HG03439 (cell line): ENCODE results near the gene EML6.
"Not testable (repeated sequence)": the region's sequence is repeated elsewhere in the genome, so short reads cannot be mapped to it uniquely, and the experiment has no call there.

ENCODE experiments used
- ATAC-seq: cut with Tn5 transposase; IDR thresholded peaks from one replicate; pipeline ENCODE4 v1.9.1; 2021; ENCODE audit warnings: mild to moderate bottlenecking, moderate library complexity; ENCODE audit not compliant: unreplicated experiment

Gene EML6

DNA sequence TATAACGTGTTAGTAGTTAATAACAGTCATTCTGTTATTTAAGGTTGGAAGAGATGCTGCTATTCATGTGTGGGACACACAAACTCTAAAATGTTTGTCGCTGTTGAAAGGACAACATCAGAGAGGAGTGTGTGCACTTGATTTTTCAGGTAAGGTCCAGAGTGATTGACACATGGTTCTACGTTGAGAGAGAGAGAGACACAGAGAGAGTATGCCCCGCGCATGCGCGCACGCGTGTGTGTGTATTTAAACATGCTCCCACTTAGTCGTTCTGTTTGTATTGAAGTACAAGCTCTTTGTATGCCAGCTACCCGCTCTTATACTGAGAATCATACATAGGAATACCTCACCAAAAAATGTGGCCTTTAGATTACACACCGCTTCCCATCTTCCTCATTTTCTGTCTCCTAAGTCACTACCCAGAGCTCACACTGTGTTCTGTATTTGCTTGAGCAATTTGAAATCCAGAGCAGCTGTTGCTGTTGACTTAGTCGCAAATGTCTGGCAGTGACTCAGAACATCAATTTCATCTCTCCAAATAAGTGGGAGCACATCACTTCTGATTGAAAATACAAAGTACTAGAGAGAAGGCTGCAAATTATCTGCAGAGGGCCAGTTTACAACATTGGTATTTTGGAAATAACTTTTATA is 148.1 kb downstream of the EML6 start:
- ATAC-seq, result no peak

DNA sequence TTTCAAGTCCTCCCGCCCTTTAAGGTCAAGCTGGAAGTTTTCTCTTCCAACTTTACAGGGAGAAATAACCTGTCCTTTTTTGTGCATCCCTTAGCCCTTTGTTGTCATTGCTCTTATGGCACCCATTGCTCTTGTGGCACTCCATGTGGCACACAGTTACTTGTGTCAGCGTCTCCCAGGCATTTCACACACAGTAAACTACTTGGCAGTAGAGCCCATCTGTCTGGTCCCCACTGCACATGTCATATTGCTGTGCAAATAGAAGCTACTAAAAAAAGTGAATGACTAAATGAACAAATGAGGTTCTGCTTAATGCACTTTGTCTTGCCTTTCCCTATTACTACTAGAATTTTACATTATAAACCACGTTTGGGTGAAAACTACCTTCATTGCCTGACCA is 149.3 kb downstream of the EML6 start:
- ATAC-seq, result no peak

DNA sequence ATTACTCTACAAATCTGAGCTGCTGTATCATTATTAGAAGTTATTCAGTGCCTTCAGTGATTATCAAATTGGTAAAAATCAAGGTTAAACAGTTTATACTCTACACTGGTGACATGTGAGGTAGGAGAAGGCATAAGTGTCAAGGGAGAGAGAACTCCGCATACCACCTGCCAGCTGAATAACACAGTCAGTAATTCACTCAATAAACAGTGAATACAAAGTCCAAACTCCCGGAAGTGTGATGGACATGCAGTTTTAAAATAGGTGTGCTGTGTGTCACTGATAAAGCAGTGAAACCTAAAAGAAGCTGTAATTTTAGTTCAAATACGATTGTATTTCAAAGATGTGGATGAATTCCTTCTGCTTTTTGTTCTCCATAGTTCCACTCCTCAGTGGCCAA is 149.8 kb downstream of the EML6 start:
- not testable (repeated sequence) for ATAC-seq

DNA sequence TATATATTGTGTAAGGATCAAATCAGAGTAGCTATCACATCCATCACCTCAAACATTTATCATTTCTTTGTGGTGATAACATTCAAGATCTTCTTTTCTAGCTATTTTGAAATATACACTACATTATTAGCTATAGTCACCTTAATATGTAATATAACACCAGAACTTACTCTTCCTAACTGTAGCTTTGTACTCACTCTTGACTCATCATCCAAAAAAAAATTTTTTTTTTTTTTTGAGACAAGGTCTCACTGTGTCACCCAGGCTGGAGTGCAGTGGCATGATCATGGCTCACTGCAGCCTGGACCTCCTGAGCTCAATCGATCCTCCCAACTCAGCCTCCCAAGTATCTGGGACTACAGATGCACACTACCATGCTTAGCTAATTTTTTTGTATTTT is 153.3 kb downstream of the EML6 start:
- no peak for ATAC-seq

DNA sequence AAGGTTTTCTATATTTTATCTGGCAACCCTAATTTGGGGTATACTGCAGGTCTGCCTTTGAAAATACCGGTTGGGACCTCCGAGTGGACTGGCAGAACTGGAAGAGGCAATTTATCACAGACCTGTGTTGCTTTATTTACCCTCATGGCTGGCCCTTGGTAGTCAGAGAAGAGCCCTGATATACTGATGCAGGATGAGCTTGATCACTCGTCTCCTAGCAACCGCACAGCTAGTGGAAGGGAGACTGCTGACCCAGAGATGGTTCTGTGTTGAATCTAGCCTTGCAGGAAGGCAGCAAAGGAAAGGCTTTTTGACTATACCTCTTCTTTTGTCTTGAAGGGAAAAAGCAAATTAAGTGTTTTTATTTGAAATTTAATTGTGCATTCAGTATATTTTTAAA is 154.7 kb downstream of the EML6 start:
- ATAC-seq, result no peak

DNA sequence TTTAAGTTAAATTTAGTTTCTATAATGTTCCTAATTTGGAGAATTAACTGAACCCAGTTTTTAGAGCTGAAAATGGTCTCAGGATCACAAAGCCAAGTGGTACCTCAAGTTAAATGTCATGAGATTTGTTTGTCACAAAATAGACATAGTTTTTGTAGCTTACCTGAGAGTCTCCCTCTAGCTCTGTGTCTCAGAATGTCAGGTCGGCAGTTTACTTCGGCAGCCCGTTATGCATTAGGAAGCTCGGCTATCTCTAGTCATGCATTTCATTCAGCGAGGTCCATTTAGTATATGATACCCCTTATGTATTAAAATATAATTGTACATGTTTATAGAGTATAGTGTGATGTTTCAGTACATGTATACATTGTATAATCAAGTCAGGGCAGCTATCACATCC is 155.6 kb downstream of the EML6 start:
- ATAC-seq, result no peak

DNA sequence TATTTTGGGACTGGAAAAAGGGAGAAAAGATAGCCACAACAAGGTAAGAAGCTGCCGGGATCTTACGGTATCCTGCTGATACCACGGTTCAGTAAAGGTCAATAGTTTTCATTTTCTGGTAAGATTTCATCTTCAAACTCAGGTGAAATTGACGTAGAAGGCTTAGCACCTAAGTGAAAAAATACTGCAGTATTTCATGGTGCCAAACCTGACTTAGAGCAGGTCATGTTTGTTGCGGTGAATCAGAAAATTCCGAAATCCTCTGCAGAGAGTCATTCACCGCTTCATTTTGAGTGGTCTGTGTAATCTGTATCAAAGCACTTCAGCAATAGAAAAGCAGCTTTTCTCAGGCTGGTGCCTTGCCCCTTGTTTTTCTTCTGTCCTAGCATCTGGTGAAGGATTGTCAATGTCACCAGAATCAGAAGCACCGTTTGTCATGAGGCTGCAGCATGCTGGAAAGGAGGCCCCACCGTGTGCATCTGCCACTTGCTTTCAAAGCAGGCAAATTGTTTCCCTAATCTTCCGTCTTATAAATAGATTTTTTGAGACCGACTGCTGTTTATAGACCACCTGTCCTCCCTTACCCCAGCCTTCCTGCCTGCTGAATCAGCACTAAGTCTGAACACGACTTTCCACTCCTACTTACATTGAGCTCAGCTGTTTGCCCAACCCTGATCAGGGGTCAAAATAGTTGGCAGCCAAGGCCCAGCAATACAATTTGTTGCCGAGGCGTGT is 156.3 kb downstream of the EML6 start:
- no peak for ATAC-seq

DNA sequence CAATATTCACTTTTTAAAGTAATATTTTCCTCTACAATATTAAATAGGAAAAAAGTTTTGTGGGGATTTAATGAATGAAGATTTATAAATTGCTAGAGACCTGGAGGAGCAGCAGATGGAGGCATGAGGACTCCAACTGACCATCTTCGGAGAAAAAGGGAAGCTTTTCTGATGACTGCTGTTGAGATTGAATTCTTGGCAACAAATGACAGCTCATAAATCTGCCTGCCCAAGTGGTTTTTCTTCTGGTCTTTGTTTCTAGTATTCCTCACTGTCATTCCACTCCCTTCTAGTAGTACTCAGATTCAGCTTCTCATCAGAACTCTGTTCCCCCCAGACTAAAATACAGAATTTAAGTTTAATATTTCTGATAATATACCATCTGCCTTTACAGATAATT is 157.0 kb downstream of the EML6 start:
- ATAC-seq, result no peak

DNA sequence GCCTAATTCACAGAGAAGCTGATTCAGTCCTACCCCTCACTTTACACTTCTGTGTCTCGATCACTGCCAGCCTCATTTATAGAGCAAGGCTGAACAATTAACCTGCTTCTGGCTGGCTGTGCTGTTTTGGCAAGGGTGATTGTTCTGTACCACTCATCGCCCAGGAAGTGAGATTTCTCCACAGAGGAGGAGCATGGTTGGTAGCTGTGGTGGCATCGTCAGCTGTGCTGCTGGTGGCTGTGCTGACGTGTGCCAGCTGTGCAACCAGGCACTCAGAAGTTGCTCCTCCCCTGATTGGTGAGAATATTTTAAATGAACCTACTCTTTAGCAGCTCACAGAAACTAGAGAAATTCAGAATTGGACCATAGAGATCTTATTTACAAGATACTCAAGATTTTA is 158.3 kb downstream of the EML6 start:
- no peak for ATAC-seq

DNA sequence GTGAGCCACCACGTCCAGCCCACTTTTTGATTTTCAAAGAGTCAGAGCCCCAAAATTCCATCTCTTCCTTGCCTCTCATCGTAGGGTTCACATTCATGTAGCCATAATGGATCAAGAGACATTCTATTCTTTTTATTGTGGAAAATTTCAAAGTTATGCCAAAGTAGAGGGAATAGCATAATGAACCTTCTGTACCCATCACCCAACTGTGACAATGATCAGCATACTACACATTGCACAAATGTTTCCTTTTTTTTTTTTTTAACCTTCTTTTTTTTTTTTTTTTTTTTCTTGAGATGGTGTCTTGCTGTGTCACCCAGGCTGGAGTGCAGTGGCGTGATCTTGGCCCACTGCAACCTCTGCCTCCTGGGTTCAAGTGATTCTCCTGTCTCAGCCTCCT is 162.4 kb downstream of the EML6 start:
- no peak for ATAC-seq

DNA sequence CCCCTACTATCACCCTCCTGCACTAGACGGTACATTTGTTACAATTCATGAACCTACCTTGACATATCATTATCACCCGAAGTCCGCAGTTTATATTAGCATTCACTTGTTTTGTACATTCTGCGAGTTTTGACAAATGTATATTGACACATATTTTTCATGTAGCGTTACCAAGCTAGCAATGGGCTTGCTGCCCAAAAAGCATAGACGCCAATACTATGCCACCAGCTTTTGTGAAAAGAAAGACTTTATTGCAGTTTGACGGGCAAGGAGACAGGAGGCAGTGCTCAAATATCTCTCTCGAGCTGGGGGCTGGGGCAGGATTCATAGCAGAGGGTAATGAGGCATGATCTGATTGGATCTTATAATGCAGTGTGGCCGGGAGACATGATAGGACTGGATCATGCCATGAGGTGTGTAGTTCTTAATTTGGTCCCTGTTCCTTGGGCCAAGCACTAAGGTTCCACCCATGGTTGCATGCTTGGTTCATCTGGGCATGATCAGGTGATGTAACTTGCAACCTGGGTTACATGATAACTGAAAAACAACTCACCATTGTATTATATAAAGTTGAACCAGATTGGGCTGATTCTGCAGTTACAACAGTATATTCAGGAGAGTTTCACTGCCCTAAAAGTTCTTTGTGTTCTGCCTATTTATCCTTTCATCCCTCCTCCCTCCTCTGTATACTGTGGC is 164.5 kb downstream of the EML6 start:
- no peak for ATAC-seq

DNA sequence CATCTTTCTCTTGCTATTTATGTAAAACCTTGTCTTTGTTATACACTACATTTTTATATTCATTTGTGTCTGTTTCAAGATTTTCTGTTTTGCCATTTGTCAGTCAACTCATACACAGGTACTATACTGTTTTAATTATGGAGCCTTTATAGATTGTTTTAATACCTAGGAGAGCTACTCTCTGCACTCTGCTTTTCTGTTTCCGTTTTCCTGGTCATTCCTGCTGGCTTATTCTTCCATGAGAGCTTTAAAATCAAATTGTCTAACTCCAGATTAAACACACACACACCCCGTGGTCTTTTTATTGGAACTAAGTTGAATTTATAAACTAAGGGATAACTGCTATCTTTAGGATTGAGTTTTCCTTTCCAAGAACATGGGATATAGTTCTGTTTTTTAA is 165.6 kb downstream of the EML6 start:
- ATAC-seq, result no peak

DNA sequence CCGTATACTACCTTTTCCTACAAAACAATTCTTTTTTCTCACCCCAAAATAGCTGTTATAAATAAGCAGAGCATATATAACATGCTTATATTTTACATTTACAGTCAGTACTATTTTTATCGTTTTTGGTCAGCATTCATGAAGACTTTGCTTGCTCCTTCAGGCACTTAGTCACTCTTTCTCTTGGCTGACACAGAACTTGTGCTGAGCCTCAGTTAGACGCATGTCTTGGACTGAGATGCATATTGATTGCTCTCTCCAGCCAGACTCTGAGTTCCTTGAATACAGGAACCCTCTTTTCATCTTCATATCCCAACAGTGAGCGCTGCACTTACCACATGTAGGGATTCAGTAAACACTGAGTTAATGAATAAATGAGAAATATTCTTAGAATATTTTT is 168.4 kb downstream of the EML6 start:
- no peak for ATAC-seq

DNA sequence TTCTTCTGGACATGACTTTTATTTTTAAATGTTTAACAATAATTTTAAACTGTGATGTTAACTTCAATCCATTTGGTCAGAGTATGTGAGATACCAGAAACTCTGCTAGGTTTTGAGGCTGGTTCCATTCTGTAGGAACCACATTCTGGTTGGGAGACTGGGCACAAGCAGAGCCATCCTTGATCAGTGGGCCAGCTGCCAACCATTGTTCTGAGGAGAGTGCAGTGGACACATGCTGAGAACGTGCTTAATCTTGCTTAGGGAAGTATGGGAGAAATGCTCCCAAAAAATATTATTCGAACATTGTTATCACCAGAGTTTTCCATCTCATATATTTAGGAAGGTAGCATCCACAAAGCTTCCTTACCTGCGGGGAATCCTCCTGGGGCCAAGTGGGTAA is 171.0 kb downstream of the EML6 start:
- ATAC-seq, result no peak

DNA sequence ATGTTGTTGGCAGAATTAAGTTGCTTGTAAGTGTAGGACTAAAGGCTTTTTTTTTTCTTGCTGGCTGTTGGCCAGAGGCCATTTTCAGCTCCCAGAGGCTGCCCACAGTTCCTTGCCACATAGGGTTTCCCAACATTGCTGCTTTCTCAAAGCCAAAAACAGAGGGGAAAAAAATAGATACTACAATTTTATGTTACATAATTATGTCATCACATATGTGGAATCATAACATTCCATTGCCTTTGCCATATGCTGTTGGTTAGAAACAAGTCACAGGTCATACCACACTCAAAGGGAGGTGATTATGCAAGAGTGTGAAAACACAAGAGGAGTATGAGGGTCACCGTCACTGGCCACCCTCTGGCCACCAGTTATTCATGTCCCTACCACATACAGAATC is 172.3 kb downstream of the EML6 start:
- ATAC-seq, result no peak

DNA sequence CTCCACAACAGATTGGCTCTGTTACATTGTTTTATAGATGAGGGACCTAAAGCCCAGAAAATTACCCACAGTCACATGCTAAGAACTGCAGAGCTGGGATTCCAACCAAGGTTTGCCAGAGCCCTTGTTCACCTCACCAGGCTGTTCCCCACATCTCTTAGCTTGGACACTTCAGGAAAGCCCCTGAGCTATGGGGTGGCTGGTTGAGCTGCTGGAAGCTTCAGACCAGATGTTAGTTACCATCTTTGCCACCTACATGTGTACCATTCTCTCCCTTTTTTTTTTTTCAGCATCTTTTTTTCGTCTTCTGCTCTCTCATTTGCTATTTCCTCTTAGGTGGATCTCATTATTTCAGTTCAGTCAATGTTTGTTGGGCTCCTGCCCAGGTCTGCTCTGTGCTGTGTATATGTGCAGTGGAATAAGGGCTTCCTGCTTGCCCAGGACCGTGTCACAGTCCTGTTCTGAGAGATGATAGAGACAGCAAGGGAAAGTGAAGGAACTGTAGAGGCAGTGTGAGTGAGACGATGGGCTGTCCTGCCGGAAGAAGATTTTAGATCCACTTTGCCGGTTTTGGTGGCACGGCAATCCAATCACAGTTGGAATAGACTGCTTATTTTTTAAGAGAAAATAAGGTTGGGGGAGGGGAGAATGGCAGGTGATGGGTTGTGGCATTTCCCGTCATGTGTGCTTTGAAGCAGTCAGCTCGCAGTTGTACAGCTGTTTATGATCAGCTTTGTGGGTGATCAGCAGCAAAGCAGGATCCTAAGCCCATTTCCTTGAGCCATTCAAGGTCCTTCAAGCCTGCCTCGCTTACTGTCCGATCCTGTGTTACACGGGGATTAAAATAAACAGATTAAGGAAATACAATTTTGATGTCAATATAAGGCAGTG is 174.2 kb downstream of the EML6 start:
- ATAC-seq, result no peak

DNA sequence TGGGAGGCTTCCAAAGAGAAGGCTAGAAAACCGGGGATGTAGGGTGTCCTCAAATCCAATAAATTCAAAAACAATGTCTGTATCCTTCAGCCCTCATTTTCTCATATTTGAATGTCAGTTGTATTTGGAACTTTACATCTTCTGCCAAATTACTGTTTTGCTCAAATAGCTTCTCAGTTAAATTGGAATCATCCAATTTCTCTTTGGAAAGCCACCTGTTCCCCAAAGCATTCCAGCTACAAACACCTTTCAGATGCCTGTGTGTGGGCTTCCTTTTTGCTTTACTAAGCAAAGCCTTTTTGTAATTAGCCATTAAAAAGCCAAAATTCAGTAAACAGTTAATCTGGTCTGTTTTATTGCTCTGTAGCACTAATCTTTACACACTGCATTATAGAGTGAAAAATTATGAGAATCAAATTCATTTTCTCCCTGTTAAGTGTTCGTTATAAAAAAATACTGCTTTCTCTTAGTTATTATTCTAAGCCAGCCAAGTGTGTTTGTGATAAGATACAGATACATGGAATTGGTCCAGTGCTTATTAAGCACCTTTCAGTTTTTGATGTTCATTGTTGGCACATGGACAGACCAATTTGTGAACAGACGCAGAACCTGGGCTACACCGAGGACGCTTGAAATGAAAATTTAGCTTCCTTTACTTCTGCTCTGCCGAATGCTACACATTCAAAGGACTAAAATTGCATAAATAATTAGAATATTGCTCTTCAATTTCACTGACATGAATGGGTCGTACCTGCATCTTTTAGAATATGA is 175.2 kb downstream of the EML6 start:
- no peak for ATAC-seq

DNA sequence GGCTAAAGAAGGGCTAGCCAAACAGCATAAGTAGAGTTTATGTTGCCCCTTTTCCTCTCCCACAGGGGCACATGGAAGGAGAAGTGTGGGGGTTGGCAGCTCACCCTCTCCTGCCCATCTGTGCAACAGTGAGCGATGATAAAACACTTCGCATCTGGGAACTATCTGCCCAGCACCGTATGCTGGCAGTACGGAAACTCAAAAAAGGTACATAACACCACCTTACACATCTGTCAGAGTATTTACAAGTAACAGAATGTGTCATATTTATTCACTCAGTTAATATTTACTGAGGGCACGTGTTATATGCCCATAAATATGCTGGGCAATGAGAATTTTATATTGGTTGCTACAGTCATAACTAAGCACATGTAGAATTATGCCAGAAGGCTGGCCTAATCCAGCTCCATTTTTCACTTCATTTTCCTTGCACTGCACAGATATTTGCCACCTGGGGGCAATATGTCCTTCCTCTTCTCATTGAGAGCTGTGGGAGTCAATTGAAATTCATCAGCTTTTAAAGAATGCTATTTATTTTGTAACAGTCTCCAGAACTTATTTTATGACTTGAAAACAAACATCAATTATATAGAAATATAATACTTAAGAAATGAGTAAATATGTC is 176.2 kb downstream of the EML6 start:
- no peak for ATAC-seq

DNA sequence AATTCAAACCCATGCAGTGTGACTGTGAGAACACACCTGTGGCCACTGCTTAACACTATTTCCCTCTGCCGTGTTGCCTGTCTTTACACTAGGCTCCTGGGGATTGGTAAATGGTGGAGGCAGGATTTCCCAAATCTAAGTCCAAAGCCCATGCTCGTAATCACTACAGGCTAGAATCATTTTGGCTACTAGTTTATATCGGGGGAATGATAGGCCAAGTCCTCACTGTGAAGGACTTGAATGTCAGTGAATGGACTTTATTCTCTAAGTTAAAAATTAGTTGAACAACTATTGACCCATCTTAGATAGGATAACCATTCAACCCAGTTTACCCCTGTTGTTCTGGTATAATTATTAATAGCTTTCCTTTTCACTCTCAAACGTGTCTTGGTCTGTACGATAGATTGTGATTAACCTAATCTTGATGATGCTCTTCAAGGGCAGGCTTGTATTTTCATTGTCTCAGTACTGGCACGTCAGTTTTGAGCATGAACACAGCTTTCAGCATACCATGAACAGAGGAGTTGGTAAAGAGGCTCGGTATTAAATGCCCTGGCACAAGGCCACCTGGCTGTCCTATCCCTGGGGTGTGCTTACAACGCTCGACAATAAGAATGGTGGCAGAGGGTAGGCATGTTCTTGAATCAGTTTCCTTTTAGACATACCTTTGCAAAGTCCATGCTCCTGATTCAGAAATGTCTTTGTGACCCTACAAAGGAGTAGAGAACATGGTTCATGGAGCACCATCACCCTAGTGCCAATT is 177.9 kb downstream of the EML6 start:
- no peak for ATAC-seq
